VCaP (cell line): Measurements from ENCODE around the gene GSX1.
"Not testable (repeated sequence)": the region's sequence is repeated elsewhere in the genome, so short reads cannot be mapped to it uniquely, and the experiment has no call there.

ENCODE experiments used
- H3K27ac ChIP-seq: fragments of 450-650 bp; 2 replicates; pipeline ENCODE4 v1.5.1; 2017
- TF ChIP-seq, protein P1 (sequence below): fragments of 450-650 bp; conservative IDR thresholded peaks from 2 replicates; pipeline ENCODE4 v1.5.1; 2017; ENCODE audit warnings: mild to moderate bottlenecking, moderate library complexity

The GSX1 gene

DNA sequence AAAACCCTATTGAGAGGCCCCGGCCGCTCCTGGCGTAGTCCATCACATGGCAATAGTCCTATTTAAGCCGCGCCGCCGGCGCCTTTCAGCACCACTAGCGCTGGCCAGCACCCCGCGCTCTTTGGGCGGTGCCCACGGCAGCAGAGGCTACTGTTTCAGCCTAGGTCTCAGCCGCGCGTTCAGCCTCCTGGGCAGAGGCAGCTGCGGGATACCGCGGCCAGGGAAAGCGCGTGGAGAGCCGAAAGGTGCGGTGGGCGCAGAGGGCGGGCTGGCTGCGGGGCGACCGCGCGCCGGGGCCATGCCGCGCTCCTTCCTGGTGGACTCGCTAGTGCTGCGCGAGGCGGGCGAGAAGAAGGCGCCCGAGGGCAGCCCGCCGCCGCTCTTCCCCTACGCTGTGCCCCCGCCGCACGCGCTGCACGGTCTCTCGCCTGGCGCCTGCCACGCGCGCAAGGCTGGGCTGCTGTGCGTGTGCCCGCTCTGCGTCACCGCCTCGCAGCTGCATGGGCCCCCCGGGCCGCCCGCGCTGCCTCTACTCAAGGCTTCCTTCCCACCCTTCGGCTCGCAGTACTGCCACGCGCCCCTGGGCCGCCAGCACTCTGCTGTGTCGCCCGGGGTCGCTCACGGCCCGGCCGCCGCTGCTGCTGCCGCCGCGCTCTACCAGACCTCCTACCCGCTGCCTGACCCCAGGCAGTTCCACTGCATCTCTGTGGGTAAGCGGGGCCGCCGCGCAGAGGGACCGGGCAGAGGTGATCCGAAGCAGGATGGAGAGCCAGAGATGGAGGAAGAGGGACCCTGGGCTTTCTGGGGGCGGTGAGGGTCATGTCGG is at the start of gene GSX1:
GSX1 (plus strand) TSS at position 91 of the 826 bp plus-strand sequence; CDS start at position 299, 208 bp downstream.
- TF ChIP-seq, protein P1, sequence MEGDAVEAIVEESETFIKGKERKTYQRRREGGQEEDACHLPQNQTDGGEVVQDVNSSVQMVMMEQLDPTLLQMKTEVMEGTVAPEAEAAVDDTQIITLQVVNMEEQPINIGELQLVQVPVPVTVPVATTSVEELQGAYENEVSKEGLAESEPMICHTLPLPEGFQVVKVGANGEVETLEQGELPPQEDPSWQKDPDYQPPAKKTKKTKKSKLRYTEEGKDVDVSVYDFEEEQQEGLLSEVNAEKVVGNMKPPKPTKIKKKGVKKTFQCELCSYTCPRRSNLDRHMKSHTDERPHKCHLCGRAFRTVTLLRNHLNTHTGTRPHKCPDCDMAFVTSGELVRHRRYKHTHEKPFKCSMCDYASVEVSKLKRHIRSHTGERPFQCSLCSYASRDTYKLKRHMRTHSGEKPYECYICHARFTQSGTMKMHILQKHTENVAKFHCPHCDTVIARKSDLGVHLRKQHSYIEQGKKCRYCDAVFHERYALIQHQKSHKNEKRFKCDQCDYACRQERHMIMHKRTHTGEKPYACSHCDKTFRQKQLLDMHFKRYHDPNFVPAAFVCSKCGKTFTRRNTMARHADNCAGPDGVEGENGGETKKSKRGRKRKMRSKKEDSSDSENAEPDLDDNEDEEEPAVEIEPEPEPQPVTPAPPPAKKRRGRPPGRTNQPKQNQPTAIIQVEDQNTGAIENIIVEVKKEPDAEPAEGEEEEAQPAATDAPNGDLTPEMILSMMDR = no peak
- no peak within 1 kb of the TSS for H3K27ac ChIP-seq

DNA sequence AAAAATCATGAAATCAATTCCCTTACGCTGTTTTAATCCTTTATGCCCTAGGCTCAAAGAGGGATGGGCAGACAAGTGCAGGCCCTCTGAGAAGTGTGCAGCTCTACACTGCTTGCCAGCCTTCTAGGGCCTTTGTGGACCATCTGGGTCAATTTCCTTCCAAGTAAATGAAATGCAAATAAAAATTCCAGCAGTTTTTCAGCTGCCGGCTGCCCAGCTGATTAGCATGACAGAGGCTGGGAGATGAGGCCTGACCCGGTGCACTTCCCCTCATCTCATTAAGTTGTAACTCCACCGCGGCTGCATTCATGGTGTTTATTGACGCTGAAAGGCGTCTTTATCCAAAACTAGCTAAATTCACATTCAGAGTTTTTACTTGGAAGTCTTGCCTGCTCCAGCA is 47.5 kb upstream of the GSX1 start:
- no peak overlapping the region for H3K27ac ChIP-seq
- TF ChIP-seq, protein P1 = no peak

DNA sequence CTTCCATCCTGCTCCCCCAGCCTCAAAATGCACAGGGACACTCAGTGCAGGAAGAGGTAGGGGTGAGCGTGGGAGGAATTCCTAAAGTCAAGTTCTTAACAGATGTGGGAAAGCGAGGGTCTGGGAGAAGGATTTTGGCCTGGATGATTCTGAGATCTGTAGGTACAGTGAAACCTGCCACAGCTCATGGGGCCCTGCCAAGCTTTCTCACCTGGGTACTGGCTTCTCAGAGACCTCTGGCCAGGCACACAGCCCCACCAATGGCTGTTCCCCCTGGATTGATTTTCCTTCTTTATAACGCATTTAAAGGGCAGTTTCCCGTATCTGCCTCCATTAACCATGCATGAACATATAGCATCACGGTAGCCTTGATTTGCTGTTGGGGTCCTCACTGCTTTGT is 47.0 kb upstream of the GSX1 start:
- H3K27ac ChIP-seq = no peak overlapping the region
- TF ChIP-seq, protein P1 = no peak

DNA sequence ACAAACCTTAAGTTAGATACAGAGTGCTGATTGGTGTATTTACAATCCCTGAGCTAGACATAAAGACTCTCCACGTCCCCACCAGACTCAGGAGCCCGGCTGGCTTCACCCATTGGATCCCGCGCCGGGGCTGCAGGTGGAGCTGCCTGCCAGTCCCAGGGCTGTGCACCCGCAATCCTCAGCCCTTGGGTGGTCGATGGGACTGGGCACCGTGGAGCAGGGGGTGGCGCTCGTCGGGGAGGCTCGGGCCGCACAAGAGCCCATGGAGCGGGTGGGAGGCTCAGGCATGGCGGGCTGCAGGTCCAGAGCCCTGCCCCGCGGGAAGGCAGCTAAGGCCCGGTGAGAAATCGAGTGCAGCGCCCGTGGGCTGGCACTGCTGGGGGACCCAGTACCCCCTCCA is 44.1 kb upstream of the GSX1 start:
- H3K27ac ChIP-seq = not testable (repeated sequence)

DNA sequence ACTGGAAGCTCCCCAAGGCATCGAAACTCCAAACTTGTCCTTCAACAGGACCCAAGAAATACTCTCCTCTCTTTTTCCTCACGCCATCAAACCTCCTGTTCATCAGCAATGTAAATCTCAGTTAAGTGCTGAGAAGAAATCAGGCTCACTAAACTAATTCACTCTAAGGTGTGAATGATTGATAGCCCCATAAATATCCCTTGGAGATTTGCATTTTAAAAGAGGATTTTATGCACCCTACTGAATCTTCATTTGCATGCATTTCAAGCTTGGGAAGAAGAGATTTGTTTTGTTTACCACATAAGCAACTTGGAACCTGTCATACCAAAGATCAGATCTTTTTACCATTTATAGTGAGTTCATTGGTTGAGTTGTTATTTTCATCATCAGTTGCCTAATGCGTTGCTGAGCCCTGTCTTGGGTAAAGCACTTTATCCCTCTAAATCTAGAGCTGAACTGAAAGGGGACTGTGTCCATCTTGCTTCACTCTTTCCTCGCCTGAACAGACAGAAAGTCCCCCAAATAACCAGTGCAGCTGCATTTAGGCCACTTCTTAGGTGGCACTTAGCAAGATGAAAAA is 40.2 kb upstream of the GSX1 start:
- H3K27ac ChIP-seq = no peak overlapping the region
- TF ChIP-seq, protein P1 = no peak

DNA sequence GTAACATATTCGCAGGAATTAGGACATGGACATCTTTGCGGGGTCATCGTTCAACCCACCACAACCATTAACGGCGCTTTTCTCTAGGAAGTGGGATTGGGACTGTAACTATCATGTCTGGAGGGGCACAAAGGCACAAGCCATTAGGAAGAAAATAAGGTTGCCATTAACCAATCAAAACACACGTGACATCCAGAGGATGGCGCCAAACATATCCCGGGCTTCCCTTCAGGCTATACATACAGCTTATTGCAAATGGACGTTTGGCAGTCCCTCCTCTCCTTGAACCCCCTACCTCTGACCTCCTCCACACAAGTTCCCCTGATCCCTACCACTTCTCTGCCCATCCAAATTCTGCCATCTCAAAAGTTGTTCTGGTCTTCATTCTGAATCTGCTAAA is 26.6 kb upstream of the GSX1 start:
- H3K27ac ChIP-seq = no peak overlapping the region
- TF ChIP-seq, protein P1 = no peak

DNA sequence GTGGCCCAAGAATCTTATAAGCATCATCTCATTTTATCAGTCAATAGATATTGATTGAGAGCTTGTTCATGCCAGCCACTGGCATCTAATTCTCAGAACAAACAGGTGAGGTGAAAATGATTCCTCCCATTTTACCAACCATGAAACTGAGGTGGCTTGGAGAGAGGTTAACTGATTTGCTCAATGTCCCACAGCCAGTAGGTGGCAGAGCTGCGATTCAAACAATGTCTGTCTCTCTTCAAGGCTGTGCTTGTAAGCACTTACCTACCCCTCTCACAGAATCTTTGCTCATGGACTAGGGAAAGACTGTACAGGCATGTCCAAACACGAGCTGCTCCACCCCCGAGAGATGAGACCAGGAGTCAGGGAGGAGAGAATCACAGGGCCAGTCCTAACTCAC is 21.5 kb upstream of the GSX1 start:
- TF ChIP-seq, protein P1 = peak; percentile 70
- H3K27ac ChIP-seq = no peak overlapping the region
